Measurements from ENCODE around the gene PIK3C2B. TPM values are rescaled to one million over a fixed set of nuclear protein-coding genes. Genes with fewer than 3 reads are reported as not detected.

PIK3C2B gene
- total RNA-seq, 1 experiment from 2014 or later, result 17.4 TPM

- H3K9me3 ChIP-seq (ENCODE audit: control insufficient read depth in 1 of 2, insufficient read depth in 1 of 2, low read depth in 1 of 2, low read length in 2 of 2), result no peaks in the 10 kb centered on the region
- no peaks in the 10 kb centered on the region for H4K20me1 ChIP-seq (ENCODE audit: insufficient read depth)
- no peaks in the 10 kb centered on the region for H3K36me3 ChIP-seq (ENCODE audit: control insufficient read depth in 1 of 2, insufficient read depth in 2 of 2, low read length in 2 of 2)
- DNase-seq (ENCODE audit: low read depth, low spot score) (no peak), ATAC-seq (no peak)
- ChIA-PET POLR2A (no interaction called here), RAD21 (ENCODE audit: low non-redundant PET in 1 of 2, low total read pairs in 2 of 2, uncharacterized antibody in 2 of 2, unreplicated experiment in 2 of 2) (no interaction called here), CTCF (interaction anchor here (0.7 kb wide), 1 partner anchor 15 kb away, joined by 3 read pairs; no protein-coding TSS in a partner anchor)
- no peak overlapping the region for H3K4me2 ChIP-seq (ENCODE audit: low read length)
- no peak overlapping the region for H3K4me3 ChIP-seq (replicated peaks in 1 of 2; ENCODE audit: low read depth in 1 of 2, low read length in 2 of 2)
- peaks cover 17 to 21% of the 10 kb centered on the region in 2 experiments for H3K4me1 ChIP-seq (ENCODE audit: control insufficient read depth in 1 of 2, insufficient read depth in 2 of 2, low read length in 2 of 2)
- no peaks in the 10 kb centered on the region for H3K79me2 ChIP-seq (ENCODE audit: insufficient read depth, low read length)
- no peak overlapping the region for H3K27ac ChIP-seq (ENCODE audit: low read depth, low read length)
- BruUV-seq (replicated peaks), result no TSS peak
- no peak overlapping the region for H3K9ac ChIP-seq (ENCODE audit: low read length)
- intact Hi-C loops (cut with micrococcal nuclease), result no loop called here
- no peak overlapping the region for H2AFZ ChIP-seq (ENCODE audit: low read depth, low read length, poor library complexity, severe bottlenecking)
- no peak for TF ChIP-seq CTCF (IDR thresholded peaks at IDR 0.05 in 2 of 3, conservative IDR thresholded peaks at IDR 0.05 in 1 of 3; ENCODE audit: borderline replicate concordance in 1 of 3, insufficient read depth in 1 of 3, low read depth in 2 of 3, low read length in 2 of 3)
- no peak for TF ChIP-seq SIN3A (IDR thresholded peaks at IDR 0.05; ENCODE audit: low read depth)
- TF ChIP-seq, protein P1, sequence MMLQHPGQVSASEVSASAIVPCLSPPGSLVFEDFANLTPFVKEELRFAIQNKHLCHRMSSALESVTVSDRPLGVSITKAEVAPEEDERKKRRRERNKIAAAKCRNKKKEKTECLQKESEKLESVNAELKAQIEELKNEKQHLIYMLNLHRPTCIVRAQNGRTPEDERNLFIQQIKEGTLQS (IDR thresholded peaks at IDR 0.05), result no peak
- no peak for TF ChIP-seq JUND (IDR thresholded peaks at IDR 0.05)
- TF ChIP-seq ZNF274 (IDR thresholded peaks at IDR 0.05; ENCODE audit: low read depth, low read length), result no peak
- no peak for TF ChIP-seq EGR1 (IDR thresholded peaks at IDR 0.05; ENCODE audit: low read depth)
- no peak for TF ChIP-seq EZH2 (IDR thresholded peaks at IDR 0.05)
- TF ChIP-seq ELF1 (IDR thresholded peaks at IDR 0.05; ENCODE audit: borderline replicate concordance, low read depth), result no peak
- no peak for TF ChIP-seq ZBTB33 (IDR thresholded peaks at IDR 0.05; ENCODE audit: extremely low read depth, insufficient replicate concordance, low read length)
- TF ChIP-seq FOSL1 (IDR thresholded peaks at IDR 0.05; ENCODE audit: low read depth), result no peak
- no peak for TF ChIP-seq POLR2AphosphoS5 (IDR thresholded peaks at IDR 0.05; ENCODE audit: low read depth, low read length)
- TF ChIP-seq EZH2phosphoT487 (IDR thresholded peaks at IDR 0.05; ENCODE audit: borderline replicate concordance), result no peak
- TF ChIP-seq TCF7L2 (IDR thresholded peaks at IDR 0.05; ENCODE audit: borderline replicate concordance, extremely low read depth, insufficient read depth, insufficient read length), result no peak
- TF ChIP-seq MAX (IDR thresholded peaks at IDR 0.05), result no peak
- no peak for TF ChIP-seq ZFX (IDR thresholded peaks at IDR 0.05)
- TF ChIP-seq CBX3 (IDR thresholded peaks at IDR 0.05; ENCODE audit: low read depth), result no peak
- no peak for TF ChIP-seq SRF (IDR thresholded peaks at IDR 0.05; ENCODE audit: low read depth)
- no peak for TF ChIP-seq POLR2A (IDR thresholded peaks at IDR 0.05; ENCODE audit: borderline replicate concordance, extremely low read depth, insufficient read depth, insufficient read length)
- H3K9me2 ChIP-seq (ENCODE audit: insufficient read depth), result no peaks in the 10 kb centered on the region
- H3K27me3 ChIP-seq (ENCODE audit: insufficient read depth, low read length), result no peaks in the 10 kb centered on the region
These were observed 21.1 kb downstream of the PIK3C2B start for GRCh38 chr1:204473400-204473965.
